Right atrium auricular region (tissue), 2 donors: ENCODE data around the gene TFDP1. TPM values are rescaled to one million over a fixed set of nuclear protein-coding genes. Genes with fewer than 3 reads are reported as not detected.

ENCODE experiments used
- DNase-seq: peaks from one replicate; pipeline ENCODE4 v3.0.0-alpha.2; 2019; ENCODE audit warnings: low spot score
- H3K27ac ChIP-seq, 2 donors: fragments of 200-600 bp; sonication (generic); 1 replicate in 1 of 2; 2 replicates in 1 of 2; pipeline ENCODE4 v1.5.1; 2016 to 2019
- H3K27me3 ChIP-seq, 2 donors: fragments of 200-600 bp; sonication (generic); one replicate each; pipeline versions ENCODE4 v1.5.1 to v1.6.0; 2017 to 2019
- H3K36me3 ChIP-seq: fragments of 200-600 bp; sonication (generic); one replicate; pipeline ENCODE4 v1.5.1; 2016
- H3K4me1 ChIP-seq, 2 donors: fragments of 200-600 bp; sonication (generic); one replicate each; pipeline versions ENCODE4 v1.5.1 to v1.6.0; 2017 to 2019
- H3K4me3 ChIP-seq, 2 donors: fragments of 200-600 bp; sonication (generic); 1 replicate in 1 of 2; 2 replicates in 1 of 2; pipeline ENCODE4 v1.5.1; 2017 to 2019; ENCODE audit warnings: mild to moderate bottlenecking in 1 of 2, moderate library complexity in 1 of 2
- H3K9me3 ChIP-seq, 2 donors: fragments of 200-600 bp; sonication (generic); one replicate each; pipeline ENCODE4 v1.5.1; 2019
- CTCF ChIP-seq, 2 donors: fragments of 200-600 bp; sonication (generic); IDR thresholded peaks; one replicate each; pipeline ENCODE4 v1.5.1; 2019; ENCODE audit warnings: antibody characterized with exemption in 2 of 2
- total RNA-seq, 2 donors: library from RNA; depleted of rRNA; stranded (reverse); fragments of >200 nt; gene quantifications; one replicate each; pipeline ENCODE4 v1.1.0, GENCODE V29; 2016

Gene TFDP1
- total RNA-seq, 2 donors from 2014 or later: 34.4 to 40.4 TPM

- no peak overlapping the region for H3K4me3 ChIP-seq
- H3K9me3 ChIP-seq: no peaks in the 10 kb centered on the region
- DNase-seq: no peak
- H3K4me1 ChIP-seq: peaks cover 0 to 3% of the 10 kb centered on the region in 2 donors
- peaks cover 5% of the 10 kb centered on the region for H3K36me3 ChIP-seq
- no peaks in the 10 kb centered on the region for H3K27me3 ChIP-seq
- no peak overlapping the region for H3K27ac ChIP-seq
- no peak for TF ChIP-seq CTCF (IDR thresholded peaks at IDR 0.05)
Observed at GRCh38 chr13:113538689-113539058, 45.9 kb upstream of the TFDP1 start.

GRCh38 chr13:113539176-113539575 is 45.4 kb upstream of the TFDP1 start:
- Histone ChIP-seq H3K4me3 (no peak overlapping the region), H3K36me3 (peaks cover 4% of the 10 kb centered on the region), H3K4me1 (peaks cover 0 to 3% of the 10 kb centered on the region in 2 donors), H3K9me3 (no peaks in the 10 kb centered on the region), H3K27me3 (no peaks in the 10 kb centered on the region), H3K27ac (no peak overlapping the region)
- no peak for TF ChIP-seq CTCF (IDR thresholded peaks at IDR 0.05)
- DNase-seq: no peak

GRCh38 chr13:113539822-113540221 is 44.7 kb upstream of the TFDP1 start:
- Histone ChIP-seq H3K36me3 (no peaks in the 10 kb centered on the region), H3K4me3 (no peak overlapping the region), H3K27ac (no peak overlapping the region), H3K4me1 (peaks cover 0 to 3% of the 10 kb centered on the region in 2 donors), H3K27me3 (no peaks in the 10 kb centered on the region), H3K9me3 (no peaks in the 10 kb centered on the region)
- no peak for TF ChIP-seq CTCF (IDR thresholded peaks at IDR 0.05)
- no peak for DNase-seq

GRCh38 chr13:113540523-113540922 is 44.0 kb upstream of the TFDP1 start:
- H3K36me3 ChIP-seq: no peaks in the 10 kb centered on the region

GRCh38 chr13:113542751-113543424 is 41.7 kb upstream of the TFDP1 start:
- H3K4me1 ChIP-seq: peaks cover 0 to 33% of the 10 kb centered on the region in 2 donors
- H3K9me3 ChIP-seq: no peaks in the 10 kb centered on the region
- no peaks in the 10 kb centered on the region for H3K27me3 ChIP-seq
- H3K27ac ChIP-seq: no peak overlapping the region
- DNase-seq: no peak
- H3K4me3 ChIP-seq: no peak overlapping the region
- no peaks in the 10 kb centered on the region for H3K36me3 ChIP-seq
- TF ChIP-seq CTCF (IDR thresholded peaks at IDR 0.05): no peak

More at GRCh38 chr13:113540523-113540922, 44.0 kb upstream of the TFDP1 start:
- no peak overlapping the region for H3K4me3 ChIP-seq
- DNase-seq: no peak
- no peak overlapping the region for H3K27ac ChIP-seq
- no peaks in the 10 kb centered on the region for H3K9me3 ChIP-seq
- H3K4me1 ChIP-seq: peaks cover 0 to 10% of the 10 kb centered on the region in 2 donors
- H3K27me3 ChIP-seq: no peaks in the 10 kb centered on the region
- no peak for TF ChIP-seq CTCF (IDR thresholded peaks at IDR 0.05)
